GM19438 (cell line): ENCODE results near the gene SHC3.

ENCODE experiments used
- ATAC-seq: cut with Tn5 transposase; IDR thresholded peaks from one replicate; pipeline ENCODE4 v1.9.1; 2021; ENCODE audit warnings: low read depth; ENCODE audit not compliant: unreplicated experiment

Gene SHC3

DNA sequence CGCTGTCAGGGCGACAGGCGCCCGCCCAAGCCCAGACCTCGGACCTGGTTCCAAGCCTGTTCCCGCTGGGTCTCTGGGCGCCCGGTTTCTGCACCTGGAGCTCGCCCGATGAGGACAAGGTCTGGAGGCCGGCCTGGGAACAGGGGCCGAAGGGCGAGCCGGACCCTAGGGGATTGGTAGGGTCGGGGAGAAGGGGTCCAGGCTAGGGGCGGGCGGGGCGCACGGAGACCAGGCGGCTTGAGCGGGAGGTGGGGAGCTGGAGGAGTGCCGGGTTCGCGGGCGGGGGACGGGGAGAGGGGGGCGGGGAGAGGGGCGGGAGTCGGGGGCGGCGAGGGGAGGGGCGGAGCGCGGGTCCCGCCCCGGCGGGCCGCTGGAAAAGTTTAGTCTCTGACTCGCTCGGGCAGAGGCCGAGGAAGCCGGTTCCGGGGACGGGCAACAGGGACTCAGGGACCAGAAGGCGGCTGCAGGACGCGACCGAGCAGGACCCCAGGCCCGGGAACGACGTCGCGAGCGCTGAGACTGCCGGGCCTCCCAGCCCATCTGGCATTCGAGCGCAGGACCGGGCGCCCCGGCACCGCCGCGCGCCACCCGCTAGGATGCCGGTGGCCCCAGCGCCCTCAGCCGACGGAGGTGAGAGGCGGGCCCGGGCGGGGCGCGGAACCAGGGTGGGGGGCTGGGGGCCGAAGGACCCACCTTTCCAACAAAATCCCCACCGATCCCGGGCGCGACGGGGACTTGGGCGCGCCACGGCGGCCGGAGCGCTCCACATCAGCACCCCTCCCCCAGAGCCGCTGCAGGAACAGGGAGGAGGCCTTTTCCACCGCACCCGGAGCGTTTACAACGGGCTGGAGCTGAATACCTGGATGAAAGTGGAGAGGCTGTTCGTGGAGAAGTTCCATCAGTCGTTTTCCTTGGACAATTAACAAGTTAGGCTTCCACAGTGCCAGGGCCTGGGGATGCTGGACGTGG is 187.3 kb downstream of the SHC3 start, which contains the start of gene S1PR3:
S1PR3 (plus strand) TSS at position 403 of the 969 bp plus-strand sequence. CDS start 9,733 bp downstream, outside the sequence.
- no peak for ATAC-seq

DNA sequence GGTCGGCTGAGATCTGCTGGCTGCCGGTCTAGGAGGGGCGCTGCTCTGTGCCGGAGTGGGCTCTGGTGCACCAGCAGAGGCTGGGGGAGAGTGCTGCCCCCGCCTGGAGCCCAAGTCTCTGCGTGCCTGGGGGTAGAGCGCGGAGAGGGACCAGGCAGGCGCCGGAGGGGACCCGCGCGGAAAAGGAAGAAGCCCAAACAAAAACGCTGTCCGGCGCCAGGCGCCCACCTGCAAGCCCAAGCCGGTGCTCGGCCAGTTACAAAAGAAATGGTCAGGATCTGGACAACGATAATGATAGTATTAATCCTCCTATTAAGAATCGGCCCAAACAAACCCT is 187.9 kb downstream of the SHC3 start:
- no peak for ATAC-seq

DNA sequence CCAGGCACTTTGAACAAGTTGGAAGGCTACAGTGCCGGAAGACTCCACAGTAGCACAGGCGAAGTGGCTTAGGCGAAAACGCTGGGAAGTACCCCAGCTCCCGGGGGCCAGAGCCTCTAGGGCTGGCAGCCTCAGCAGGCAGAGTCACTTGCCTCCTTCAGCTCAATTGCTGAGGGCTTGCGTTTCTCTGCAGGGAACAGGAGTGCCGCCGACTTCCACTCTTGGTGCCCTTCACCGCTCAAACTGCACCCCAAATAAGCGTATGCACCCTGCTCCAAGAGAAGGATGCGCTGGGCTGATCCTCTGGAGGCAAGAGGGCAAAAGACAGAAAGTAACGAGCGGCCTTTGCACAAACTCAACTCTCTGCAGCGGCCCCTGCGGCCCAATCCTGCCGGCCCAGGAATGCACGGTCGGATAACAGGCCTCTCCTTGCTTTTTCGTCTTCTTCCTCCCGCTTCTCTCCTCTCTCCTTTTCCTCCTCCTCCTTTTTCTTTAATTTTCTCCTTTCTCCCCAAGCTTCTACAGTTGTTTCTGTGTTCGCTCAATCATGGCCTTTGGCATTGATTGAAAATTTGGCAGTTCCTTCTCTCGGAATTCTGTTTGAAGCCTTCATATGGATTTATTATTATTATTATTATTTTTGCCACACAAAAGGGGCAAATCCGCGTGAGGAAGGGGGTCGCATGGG is 188.4 kb downstream of the SHC3 start:
- ATAC-seq: no peak

DNA sequence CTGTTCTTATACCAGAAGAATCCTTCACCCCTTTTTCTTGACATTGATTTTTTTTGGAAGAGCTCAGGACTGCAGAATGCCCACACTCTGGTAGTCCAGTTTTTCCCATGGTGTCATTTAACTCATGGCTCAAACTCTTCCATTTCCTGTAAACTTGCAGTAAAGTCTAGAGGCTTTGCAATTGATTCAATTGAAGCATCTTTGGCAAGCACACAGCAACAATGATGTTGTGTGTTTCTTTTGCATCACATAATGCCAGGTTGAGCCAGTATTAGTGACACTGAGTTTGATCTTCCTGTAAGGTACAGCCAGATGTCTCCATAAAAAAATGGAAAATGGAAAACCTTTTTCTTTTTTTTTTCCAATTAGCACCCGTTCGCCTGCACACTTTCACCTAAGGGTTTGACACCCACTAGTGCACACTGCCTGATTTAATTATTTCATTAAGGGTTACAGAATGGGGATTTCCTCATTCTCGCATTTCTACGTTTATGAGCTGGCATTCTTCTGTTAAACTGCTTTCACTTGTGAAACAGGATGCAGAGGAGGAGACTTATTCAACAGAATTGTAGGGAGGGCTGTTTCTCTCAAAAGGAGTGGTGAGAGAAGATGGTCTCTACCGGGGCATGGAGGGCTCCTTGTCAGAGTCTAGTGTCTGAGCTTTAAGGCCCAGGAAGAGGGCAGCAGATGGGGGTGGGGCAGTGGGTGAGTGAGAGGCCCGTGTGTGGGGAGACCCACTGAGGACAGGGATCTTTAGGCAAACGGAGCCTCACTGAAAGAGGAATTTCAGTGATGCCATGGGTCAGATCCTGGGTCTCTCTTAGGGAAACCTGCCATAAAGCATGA is 189.6 kb downstream of the SHC3 start:
- ATAC-seq: no peak

GRCh38 chr9:88987661-88988060 is 191.0 kb downstream of the SHC3 start:
- no peak for ATAC-seq

DNA sequence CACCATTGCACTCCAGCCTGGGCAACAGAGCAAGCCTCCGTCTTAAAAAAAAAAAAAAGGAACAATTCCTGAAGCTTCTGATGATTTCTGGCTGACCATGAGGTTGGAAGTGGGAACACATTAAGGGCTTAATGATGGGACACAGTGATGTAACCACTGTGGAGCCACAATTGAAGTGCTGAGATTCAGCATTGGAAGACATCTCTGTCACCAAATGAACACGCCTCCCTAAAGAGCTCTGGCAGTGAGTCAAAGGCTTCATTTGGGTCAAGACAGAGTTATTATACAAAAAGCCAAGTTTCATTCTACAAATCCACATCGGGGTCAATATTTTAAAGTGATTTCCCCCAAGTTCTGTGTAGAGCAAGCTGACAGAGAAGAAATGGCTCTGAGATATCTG is 191.8 kb downstream of the SHC3 start:
- ATAC-seq: no peak

DNA sequence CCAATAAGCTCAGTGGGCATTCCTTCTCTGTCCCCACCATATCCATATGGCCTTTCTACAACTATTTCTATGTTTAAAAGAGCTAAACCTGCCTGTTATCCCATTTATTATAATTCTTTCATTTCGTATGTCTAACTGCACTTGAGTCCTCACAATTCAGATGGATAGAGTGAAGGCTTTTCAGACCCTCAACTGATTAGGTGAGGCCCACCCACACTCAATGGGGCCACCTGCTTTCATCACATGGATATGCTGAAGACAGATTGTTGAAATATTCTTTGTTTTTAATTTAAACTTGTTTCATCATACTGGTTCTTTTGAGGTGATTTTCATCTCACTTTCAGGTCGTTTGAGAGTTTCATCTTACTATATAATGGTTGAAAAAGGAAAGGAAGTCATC is 193.0 kb downstream of the SHC3 start:
- ATAC-seq: no peak

DNA sequence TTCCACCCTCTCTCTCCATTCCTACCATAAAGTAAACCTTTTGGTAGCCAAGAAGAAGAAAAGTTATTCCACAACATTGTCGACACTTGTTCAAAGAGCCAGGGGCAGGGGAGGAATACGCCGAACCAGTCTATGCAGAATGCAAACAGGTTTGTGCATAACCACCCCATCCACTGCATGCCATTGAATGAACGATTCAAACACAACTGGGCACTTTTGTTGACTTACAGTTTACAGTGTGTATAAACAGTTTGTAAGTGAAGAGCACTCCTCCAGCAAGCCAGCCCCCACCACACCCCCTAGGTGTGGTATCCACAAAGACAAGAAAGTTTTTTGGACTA is 194.1 kb downstream of the SHC3 start:
- no peak for ATAC-seq

- no peak for ATAC-seq
Measured at GRCh38 chr9:88983865-88984542, 194.6 kb downstream of the SHC3 start.

- no peak for ATAC-seq
Measured at GRCh38 chr9:88980740-88981203, 197.8 kb downstream of the SHC3 start.

DNA sequence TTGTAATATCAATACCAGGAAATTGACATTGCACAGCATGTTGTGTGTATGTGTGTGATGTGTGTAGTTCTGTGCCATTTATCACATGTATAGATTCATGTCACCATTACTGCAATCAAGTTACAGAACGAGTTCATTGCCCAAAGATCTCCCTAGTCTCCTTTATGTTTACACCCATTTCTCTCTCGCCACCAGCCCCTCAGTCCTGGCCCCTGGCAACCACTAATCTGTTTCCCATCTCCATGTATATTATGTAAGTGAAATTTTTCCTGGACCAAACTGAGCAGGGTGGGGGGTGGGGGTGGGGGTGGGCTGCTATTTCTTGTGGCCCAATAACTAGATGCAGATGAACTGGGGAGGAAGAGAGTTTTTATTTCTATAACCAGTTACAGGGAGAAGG is 198.8 kb downstream of the SHC3 start:
- ATAC-seq: no peak

GRCh38 chr9:88979021-88979420 is 199.6 kb downstream of the SHC3 start:
- no peak for ATAC-seq

DNA sequence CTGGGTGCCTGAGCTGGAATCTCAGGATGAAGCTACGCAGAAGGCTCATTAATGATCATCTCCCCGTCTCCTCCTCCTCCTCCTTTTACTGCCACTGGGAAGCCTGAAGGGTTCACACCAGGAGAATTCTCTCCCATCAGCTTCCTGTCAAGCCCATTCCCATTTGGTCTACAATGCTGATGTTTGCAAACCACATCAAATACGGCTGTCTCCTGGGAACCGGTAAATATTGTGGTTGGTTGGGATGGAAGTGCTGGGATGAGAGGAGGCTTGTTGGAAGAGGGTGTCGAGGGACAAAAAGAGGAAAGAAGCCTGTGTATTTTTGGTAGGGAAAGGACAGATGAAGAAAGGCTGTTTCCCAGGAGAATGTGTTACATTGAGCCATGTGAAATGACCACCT is 200.6 kb downstream of the SHC3 start:
- no peak for ATAC-seq

- ATAC-seq: no peak
Measured at GRCh38 chr9:88976890-88977257, 201.7 kb downstream of the SHC3 start.

- no peak for ATAC-seq
Measured at GRCh38 chr9:88975966-88976889, 202.4 kb downstream of the SHC3 start.

GRCh38 chr9:88974641-88975040 is 204.0 kb downstream of the SHC3 start:
- no peak for ATAC-seq

- no peak for ATAC-seq
Measured at GRCh38 chr9:88973281-88974045, 205.2 kb downstream of the SHC3 start.

GRCh38 chr9:88972401-88972800 is 206.2 kb downstream of the SHC3 start:
- no peak for ATAC-seq
